HG03039 (cell line): ENCODE results near the gene GPR157.

Experiments used
- ATAC-seq: cut with Tn5 transposase; IDR thresholded peaks from one replicate; pipeline ENCODE4 v1.9.1; 2021; ENCODE audit warnings: mild to moderate bottlenecking, moderate library complexity; ENCODE audit not compliant: unreplicated experiment

The GPR157 gene

DNA sequence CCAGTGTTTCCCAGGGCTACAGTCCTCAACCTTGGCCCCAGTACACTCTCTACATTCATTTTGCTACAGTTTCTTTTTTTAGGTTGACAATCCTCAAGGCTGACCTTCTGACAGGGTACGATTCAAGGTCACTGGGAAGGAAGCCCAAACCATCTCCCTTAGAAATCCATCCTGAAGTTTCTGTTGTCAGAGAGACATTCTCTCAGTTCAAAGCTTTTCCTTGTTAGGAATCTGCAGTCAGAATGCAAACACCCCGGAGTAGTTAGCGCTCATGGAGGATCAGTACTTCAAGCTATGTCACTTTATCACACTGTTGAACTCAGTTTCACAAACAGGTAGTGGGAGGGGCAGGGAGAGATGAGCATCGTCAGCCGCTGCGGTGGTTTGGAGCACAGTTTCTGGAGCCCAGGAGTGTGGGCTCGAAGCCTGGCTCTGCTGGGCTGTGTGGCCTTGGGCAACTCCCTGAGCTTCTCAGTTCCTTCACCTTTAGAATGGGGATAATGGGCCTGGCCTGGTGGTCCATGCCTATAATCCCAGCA is 63.6 kb downstream of the GPR157 start:
- no peak for ATAC-seq

DNA sequence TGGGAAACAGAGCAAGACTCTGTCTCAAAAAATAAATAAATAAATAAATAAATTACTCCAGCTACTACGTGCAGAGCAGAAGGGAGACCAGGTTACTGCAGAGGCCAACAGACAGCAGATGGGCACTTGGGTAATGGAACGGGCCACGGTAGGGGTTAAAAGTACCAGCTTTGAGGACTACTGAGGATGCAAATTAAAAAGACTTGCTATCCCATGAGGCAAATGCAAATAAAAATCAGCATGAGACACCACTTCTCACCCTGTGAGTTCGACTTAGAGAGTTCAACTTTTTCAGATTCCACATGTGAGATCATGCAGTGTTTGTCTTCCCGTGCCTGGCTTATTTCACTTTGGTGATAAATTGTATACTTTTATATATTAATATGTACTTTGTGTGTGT is 66.1 kb downstream of the GPR157 start:
- no peak for ATAC-seq

GRCh38 chr1:9062021-9062471 is 66.9 kb downstream of the GPR157 start:
- ATAC-seq: no peak

DNA sequence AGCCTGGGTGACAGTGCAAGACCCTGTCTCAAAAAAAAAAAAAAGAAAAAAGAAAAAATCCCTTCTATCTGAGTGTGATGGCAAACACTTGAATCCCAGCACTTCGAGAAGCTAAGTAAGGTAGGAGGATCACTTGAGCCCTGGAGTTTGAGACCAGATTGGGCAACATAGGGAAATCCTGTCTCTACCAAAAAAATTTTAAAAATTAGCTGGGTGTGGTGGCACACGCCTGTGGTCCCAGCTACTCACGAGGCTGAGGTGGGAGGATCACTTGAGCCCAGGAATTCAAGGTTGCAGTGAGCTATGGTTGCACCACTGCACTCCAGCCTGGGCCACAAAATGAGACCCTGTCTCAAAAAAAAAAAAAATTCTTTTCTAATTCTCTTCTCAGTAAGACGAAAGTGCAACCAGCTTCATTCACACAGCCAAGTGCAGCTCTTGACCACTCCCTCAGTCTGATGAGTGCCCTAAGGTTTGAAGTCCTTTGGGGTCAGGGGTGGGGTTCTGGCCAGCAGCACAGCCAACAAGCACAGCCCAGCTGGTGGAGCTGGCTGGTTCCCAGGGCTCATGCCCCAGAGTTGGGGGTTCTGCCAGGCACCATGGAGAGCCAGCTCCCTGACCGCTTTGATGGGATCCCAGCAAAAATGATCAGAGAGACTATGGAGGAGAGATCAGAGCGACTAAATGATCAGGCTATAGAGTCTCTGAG is 67.5 kb downstream of the GPR157 start:
- no peak for ATAC-seq

DNA sequence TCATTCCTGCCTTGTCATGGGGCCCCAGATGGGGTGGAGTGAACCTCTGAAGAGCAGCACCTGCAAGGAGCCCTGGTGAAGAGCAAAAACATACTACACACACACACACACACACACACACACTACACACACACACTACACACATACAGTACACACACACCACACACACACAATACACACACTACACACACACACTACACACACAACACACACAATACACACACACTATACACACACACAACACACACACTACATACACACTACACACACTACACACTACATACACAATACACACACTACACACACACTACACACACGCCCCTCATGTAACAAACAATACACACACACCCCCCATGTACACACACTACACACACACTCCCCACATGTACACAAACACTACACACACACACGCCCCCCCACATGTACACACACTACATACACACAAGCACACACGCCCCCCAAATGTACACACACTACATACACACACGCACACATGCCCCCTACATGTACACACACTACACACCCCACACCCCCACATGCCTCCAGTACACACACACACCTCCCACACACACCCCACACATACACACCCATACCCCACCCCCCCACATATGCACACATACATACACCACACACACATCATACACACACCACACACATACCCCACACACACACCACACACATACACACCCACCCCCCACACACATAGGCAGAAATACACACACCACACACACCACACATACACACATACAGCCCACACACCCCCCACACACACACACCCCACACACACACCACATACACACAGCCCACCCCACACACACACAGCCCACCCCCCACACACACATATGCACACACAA is 68.8 kb downstream of the GPR157 start:
- ATAC-seq: no peak

DNA sequence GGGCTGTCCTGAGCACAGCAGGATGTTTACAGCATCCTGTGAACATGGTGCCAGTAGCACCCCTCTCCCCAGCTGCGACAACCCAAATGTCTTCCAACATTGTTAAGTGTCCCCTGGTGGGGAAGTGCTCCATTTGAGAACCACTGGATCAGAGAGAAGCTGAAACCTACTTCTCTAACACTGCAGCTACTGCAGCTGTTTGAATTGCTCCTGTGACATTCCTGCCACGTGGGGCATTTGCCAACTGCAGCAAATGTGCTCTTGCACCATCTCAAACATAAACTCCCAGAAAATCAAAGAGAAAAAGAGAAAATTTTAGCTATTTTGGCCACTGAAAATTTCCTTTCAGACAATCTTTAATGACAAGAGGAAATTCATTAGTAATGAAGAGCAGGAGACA is 70.4 kb downstream of the GPR157 start:
- ATAC-seq: no peak

- no peak for ATAC-seq
These were observed 71.1 kb downstream of the GPR157 start for GRCh38 chr1:9057851-9058250.

GRCh38 chr1:9052272-9053049 is 76.4 kb downstream of the GPR157 start:
- no peak for ATAC-seq

- ATAC-seq: no peak
These were observed 77.5 kb downstream of the GPR157 start for GRCh38 chr1:9051379-9051778.

GRCh38 chr1:9050803-9051202 is 78.1 kb downstream of the GPR157 start:
- ATAC-seq: no peak
